T-helper 2 cell (primary cell): ENCODE measurements around the gene TEPSIN.
"Not testable (repeated sequence)": the region's sequence is repeated elsewhere in the genome, so short reads cannot be mapped to it uniquely, and the experiment has no call there.

Experiments
- DNase-seq, 5 experiments: peaks; one replicate each; pipeline versions ENCODE4 v3.0.0 to v3.0.0-alpha.2; 2012 to 2022

TEPSIN gene

DNA sequence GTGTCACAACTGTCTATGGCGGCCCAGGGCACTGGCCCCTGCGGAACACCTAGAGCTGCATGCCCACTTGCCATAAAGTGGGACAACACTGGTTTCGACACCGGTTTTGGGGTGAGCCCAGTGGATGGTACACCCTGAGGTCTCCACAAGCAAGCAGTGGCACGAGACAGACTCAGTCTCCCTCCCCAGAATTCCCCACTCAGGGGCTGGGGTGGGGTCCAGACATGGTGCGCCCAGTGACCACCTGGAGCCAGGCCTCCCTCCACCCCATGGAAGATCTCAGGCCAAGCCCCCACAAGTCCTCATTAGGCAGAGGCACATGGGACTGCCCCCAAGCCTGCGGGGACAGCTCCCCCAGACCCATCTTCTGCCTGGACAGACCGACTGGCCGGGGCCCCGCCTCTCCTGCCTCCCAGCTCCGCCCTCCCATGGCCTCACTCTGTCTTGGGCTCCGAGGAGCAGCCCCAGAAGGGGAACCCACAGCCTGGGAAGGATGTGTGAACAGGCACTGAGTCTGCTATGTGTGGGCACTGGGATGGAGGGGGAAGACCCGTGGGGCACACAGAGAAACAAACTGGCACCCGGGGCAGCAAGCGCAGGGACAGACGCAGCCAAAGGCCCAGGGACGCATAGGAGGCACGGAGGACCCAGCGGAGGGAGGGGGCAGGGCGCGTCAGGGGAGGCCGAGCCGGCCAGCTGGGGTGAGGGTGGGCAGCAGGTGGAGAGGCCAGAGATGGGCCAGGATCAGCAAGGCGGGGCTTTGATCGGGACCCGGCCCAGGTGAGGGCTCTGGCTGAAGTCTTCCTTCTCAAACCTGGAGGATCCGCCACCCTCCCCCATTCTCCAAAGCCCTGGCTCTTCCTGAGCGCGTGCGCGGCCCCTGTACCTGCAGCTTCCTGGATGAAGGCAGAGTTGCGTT, 2.8 kb downstream of the TEPSIN start:
- no peak for DNase-seq

DNA sequence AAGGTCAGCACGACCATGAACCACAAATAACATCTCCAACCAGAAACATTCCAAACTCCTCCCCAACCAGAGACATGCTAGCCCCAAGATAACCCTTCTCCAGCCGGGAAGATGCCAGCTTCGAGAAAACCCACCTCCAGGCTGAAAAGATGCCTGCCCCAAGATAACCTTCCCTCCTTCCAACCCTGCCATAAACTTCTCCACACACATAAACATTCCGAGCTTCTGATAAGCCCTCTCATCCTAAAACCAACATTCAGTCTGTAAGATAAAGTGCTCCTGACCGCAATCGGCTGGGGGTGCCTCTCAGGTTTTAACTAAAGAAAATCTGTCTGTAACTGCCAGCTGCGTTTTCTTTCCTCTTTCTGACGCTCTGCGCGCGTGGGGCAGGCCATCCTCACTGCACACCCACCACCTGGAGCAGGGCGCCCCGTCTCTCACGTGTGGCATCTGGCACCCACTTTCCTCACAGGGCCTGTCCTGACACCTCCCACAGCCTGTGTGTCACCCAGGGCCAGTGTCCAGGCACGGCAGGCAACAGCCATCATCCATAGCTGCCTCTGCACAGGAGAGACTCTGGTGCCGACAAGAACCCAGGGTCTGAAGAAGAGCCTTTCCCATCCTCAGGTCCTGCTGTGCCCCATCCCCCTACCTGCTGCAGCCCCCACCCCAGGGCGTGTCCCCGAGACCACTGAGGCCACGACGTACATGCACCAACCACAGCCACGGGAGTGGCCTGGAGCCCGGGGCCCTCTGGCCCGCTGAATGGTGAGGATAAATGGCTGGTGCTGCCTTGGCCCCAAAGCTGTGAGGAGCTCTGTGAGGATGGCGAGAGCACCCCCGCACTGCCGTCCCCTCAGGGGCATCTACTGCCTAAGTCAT, 3.7 kb downstream of the TEPSIN start:
- DNase-seq = no peak

DNA sequence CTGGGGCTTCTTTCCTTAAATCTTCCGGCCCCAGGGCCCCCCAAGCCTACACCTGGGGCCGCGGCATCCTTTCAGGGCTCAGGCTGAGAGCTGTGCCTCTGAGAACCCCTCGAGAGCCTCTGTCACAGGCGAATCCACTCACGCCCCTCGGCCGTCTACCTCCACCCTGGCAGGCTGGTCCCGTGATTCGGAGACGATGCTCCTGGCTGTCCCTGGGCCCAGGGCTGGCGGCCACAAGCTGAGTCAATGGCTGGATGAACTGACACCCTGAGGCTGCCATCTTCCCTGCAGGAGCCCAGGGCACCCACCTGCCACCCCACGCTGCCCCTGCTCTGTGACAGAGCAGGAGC, 4.4 kb downstream of the TEPSIN start:
- DNase-seq = no peak

- no peak for DNase-seq
Measured at GRCh38 chr17:81233811-81234505, 4.9 kb downstream of the TEPSIN start.

DNA sequence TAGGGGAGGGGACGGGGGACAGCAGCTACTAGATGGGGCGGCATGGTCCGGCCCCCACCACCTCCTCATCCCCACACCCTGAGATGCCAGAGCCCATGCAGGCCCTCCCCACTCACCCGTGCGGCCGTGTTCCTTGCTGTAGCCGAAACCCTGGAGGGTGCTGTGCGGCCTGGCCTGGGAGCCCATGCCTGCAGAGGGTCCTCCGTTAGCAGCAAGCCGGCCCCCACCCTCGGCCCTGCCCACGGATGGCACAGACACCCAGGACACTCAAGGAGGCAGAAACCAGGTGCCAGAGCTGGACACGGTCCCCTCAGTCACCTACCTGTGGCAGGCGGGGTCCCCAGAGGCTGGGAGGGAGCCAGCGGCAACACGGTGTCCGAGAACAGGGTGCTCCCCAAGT, 5.5 kb downstream of the TEPSIN start:
- DNase-seq = no peak

DNA sequence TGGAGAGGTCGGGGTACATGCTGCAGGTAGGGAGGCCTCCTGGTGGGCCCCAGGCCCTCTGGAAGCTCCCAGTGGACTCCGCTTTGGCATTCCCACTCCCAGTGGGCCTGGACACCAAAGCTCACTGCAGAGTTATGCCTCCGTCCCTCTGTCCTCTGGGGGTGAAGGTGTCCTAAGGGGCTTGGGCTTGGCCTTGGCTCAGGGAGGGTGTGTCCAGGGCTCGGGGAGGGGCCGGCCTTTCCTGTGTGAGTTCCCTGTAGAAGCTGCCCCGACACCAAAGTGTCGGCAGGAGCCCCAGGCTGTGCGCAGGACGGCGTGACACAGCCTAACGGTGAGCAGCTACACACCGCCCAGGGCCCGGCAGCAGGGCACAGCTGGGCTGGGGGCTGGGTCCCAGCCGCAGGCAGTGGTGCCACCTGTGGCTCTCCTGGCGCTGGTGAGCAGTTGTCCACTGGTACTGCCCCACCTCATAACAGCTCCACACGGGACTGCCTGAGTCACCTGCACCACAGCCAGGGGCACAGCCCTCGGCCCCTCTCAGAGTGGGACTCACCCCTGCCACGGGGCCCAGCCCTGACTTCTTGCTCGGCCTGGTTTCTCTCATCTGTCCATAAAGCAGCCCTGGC, 6.1 kb downstream of the TEPSIN start:
- DNase-seq = no peak

DNA sequence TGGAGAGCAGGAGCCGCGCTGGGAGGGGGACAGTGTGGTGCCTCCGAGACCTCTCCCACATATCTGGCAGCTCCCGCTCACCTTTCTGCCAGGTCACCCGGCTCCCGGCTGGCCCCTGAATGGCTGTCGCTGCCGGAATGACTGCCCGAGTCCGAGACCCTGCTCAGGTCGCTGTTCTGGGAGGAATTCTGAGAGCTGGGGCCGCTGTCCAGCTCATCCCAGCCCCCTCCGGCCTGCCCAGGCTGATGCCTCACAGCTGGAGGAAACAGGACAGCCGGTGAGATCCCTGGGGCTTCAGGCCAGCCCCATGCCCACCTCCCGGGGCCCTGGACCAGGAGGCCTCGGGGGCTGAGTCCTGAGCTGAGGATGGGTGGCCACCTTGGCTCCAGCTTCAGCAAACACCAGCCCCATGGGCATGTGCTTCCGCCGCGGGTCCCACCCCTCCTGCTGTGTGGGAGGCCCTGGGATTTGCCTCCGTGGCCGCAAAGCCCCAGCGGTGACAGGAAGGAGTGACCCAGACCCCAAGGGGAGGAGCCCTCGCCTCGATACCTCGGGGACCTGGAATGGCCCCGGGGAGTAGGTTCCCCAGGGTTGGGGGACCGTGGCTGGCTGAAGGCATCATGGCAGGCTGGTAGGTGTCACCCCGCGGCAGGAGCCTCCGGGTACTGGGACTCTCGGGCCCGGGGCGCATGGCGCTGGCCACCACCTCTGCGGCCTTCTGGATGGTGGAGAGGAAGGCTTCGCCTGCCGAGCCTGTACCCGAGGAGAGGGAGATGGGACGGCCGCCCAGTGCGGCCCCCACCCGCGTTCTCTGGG, 6.9 kb downstream of the TEPSIN start:
- no peak for DNase-seq

DNA sequence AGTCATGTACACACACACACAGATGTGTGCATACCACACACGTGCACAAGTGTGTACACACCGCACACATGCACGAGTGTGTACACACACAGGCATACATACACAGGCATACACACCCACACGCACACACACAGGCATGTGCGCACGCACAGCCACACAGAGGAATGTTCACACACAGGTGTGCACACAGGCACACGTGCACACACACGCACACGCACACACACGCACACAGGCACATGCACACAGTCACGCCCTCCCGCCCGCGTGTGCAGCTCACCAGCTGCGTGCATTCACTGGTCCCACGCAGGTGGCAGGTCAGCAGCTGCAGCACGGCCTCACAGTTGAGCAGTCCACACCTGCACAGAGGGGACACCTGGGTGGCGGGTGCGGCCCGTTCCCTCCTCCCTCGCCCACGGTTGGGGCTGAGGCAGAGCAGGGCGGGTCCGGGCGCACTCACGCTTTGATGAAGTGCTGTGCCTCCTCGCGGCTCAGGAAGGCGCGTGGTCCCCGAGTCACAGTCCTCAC, 7.7 kb downstream of the TEPSIN start:
- DNase-seq = no peak

- DNase-seq = no peak
Measured at GRCh38 chr17:81230043-81230820, 8.6 kb downstream of the TEPSIN start.

GRCh38 chr17:81229666-81229920, 9.3 kb downstream of the TEPSIN start:
- no peak for DNase-seq

GRCh38 chr17:81228834-81229665, 9.8 kb downstream of the TEPSIN start:
- DNase-seq = no peak

DNA sequence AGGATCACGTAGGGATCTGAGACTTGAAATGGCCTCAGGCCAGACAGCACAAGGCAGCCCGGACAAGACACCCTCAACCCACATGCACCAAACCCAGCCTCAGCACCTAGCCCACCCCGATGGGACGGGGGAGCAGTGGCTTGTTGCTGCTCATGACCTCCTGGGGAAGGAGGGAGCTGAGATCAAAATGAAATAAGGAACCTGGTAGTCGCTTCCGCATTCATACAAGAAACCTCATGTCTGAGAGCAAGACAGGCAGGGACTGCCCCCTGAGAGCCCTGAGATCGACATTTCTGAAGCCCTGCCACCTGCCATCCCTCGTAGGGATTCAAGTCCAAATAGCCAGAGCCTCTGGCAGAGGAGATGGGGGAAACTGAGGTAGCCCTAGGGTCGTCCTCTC, 10.4 kb downstream of the TEPSIN start:
- no peak for DNase-seq

GRCh38 chr17:81227630-81228029, 11.2 kb downstream of the TEPSIN start:
- not testable (repeated sequence) for DNase-seq

- no peak for DNase-seq
Measured at GRCh38 chr17:81223762-81224130, 15.1 kb downstream of the TEPSIN start.

- DNase-seq = peak; percentile 96 to 100 (median 99)
Measured at GRCh38 chr17:81222906-81223761, 15.7 kb downstream of the TEPSIN start, which contains the start of gene CEP131. CEP131 (minus strand) TSS chr17:81222965; CDS start chr17:81220056, 2,909 bp downstream.

GRCh38 chr17:81222620-81222905, 16.3 kb downstream of the TEPSIN start:
- no peak for DNase-seq

DNA sequence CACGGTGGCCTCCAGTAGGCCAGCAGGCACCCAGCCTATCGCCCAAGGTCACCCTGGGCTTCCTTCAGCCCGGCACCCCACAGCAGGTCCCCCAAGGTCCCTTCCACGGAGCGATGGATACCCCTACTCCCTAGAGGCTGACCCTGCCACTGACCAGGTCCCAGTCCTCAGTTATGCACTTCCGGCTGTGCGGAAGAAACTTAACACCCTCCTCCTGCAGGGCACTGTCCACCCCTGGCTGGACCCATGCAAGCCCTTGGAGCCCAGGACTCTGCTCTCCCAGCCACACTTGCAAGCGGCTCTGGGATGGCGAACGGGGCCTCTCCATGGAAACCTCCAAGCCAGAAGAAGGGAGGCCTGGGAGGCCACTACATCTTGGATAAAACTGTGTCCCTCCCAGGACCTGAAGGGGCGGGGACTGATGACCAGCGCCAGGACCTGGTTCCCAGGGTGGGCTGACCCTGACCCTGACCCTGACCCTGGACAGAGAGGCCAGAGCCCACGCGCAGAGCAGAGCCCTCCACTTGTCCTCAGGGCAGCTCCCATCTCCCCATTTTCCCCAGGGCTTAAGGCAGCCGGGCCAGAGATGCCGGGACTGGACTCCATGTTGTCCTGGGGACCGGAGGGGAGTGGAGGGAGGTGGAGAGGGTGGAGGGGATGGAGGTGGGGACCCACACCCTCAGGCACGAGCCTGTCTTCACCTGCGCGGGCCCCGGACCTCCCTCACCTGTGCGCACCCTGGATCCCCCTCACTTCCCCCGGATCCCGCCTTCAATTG, 16.8 kb downstream of the TEPSIN start:
- DNase-seq = no peak

GRCh38 chr17:81221371-81221841, 17.4 kb downstream of the TEPSIN start:
- no peak for DNase-seq
